Measurements from ENCODE around the gene PIGO. TPM values are rescaled to one million over a fixed set of nuclear protein-coding genes. Genes with fewer than 3 reads are reported as not detected.
A peak's percentile ranks its signal among the peaks of the same experiment; 100 is the strongest.

Gene PIGO
- total RNA-seq, 4 donors from 2014 or later = 16.1 to 23.2 (median 18.7) TPM

DNA sequence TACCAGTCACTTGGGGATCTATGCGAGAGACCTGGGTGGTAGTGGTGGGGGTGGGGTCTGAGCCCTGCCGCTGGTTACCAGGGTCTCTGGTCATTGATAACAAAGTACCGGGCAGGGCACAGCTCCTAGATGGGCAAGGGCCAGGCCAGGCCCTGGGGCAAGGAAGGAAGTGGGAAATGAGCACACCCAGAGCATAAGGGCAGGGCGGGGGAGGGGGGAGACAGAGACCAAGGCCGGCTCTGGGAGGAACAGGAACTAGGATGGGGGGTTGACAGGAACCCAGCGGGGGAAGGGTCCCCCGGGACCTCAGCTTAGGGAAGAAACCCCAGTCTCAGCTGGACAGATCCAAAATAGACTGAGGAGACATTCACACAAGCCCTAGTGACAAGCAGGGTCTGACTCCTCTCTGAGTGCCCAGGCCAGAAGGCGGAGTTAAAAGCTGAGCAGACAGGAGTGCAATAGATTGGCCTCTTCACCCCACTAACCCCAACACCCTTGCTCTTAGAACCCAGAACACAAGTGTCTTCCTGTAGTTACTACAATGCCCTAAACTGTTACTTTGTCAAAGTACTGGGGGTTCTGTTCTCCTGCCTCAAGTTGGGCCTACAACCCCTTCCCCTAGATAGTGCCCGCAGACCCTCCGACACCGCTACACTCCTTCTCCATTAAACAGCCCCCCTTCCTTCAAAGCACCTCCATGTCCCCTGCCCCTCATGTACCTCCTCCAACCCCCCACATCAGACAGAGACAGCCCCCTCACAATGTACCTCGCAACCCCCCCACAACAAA, 18.6 kb upstream of the PIGO start:
- Histone ChIP-seq H3K27me3 (no peaks in the 10 kb centered on the region), H3K36me3 (no peaks in the 10 kb centered on the region), H3K4me1 (peaks cover 0 to 66% (median 46%) of the 10 kb centered on the region in 4 donors), H3K9me3 (no peaks in the 10 kb centered on the region), H3K27ac (peak overlapping the region; percentile 89 to 95 (median 90)), H3K4me3 (peak overlapping the region; percentile 34 to 66 (median 54))
- peak; percentile 46 to 68 for DNase-seq (ENCODE audit: low spot score in 2 of 2)
- no peak for TF ChIP-seq EP300 (IDR thresholded peaks at IDR 0.05)
- no peak for TF ChIP-seq POLR2A (IDR thresholded peaks at IDR 0.05)
- TF ChIP-seq, protein P1, sequence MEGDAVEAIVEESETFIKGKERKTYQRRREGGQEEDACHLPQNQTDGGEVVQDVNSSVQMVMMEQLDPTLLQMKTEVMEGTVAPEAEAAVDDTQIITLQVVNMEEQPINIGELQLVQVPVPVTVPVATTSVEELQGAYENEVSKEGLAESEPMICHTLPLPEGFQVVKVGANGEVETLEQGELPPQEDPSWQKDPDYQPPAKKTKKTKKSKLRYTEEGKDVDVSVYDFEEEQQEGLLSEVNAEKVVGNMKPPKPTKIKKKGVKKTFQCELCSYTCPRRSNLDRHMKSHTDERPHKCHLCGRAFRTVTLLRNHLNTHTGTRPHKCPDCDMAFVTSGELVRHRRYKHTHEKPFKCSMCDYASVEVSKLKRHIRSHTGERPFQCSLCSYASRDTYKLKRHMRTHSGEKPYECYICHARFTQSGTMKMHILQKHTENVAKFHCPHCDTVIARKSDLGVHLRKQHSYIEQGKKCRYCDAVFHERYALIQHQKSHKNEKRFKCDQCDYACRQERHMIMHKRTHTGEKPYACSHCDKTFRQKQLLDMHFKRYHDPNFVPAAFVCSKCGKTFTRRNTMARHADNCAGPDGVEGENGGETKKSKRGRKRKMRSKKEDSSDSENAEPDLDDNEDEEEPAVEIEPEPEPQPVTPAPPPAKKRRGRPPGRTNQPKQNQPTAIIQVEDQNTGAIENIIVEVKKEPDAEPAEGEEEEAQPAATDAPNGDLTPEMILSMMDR (IDR thresholded peaks at IDR 0.05) = no peak
- 9 to 13% methylated on average over 12 of the region's 12 CpGs for WGBS, 2 donors

DNA sequence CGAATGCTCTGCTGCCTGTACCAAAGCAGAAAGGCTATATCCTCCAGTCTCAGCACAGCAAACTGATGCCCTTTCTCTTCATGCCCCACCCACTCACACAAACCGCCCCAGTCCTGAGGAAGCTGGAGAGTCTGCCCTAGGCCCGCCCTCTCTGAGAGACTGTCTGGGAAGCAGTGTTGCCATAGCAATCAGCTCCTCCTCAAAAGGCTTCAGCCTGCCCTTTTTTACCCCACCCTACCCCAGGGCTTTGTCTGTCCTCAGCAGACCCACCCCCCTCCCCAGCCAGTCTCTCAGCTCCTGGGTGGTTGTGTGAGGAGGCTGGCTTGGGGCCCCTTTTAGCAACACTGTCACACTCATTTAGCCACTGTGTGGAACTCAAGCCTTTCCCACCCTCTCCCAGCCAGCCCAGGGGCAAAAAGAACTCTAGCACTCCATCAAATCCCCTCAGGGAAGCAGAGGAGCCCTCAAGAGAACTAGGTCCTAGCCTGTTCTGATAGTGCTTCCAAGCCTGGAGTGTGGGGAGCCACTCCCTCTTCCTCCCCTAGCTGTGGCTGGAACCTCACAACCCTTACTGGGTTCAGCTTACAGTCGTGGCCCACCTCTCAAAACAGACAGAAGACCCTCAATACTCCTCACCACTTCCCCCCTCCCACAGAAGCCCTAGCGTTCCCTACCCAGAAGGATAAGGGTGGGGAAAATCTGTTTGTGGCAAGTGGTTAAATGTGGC, 17.9 kb upstream of the PIGO start:
- Histone ChIP-seq H3K4me1 (peaks cover 0 to 74% (median 50%) of the 10 kb centered on the region in 4 donors), H3K9me3 (no peaks in the 10 kb centered on the region), H3K4me3 (peak overlapping the region in 3 of 4 donors; percentile 34 to 66 (median 61)), H3K36me3 (no peaks in the 10 kb centered on the region), H3K27ac (peak overlapping the region; percentile 89 to 95 (median 90)), H3K27me3 (no peaks in the 10 kb centered on the region)
- 0 to 3% methylated on average over 5 of the region's 5 CpGs for WGBS, 2 donors
- TF ChIP-seq POLR2A (IDR thresholded peaks at IDR 0.05) (peak in 1 of 2 donors; percentile 24), EP300 (IDR thresholded peaks at IDR 0.05) (peak; percentile 42 to 44)
- TF ChIP-seq, protein P1 (IDR thresholded peaks at IDR 0.05) = no peak
- DNase-seq (ENCODE audit: low spot score in 2 of 2) = peak; percentile 73 to 81

DNA sequence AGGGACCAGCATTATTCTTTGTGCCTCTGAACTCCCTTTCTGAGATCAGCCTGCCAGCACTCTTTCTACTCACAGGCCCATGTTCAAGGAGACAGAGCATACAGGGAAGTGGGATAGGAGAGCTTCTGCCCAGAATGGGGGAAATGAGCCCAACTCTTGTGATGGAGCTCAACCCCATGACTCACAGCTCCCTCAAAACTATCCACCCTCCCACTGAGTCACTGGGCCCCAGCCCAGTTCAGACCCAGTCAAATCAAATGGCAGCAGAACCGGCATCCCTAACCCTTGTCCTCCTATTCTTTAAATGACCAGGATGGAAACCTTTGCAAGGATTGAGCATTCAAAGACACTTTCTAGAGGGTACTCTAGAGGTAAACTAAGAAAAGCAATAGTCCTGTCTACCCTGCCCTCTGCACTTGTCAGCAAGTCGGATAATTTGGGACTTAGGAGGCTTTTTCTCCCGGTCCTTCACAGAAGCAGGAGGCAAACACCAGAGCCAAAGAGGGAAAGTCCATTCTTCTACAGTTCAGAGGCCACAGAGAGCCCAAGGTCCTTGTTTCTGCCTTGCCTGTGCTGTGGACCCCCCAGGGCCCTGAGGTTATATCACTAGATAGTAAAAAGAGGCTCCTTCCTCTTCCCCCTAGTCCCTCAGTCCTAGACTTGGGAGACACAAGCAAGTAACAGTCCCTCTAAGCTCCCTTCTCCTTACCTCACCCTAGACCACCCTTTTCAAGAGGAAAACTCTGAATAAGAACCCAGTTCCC, 16.0 kb upstream of the PIGO start:
- TF ChIP-seq EP300 (IDR thresholded peaks at IDR 0.05) = no peak
- no peak for TF ChIP-seq POLR2A (IDR thresholded peaks at IDR 0.05)
- TF ChIP-seq, protein P1 (IDR thresholded peaks at IDR 0.05) = no peak
- no peaks in the 10 kb centered on the region for H3K9me3 ChIP-seq
- H3K27ac ChIP-seq = peak overlapping the region; percentile 78 to 95 (median 91)
- WGBS, 2 donors = 43 to 56% methylated on average over 3 of the region's 3 CpGs
- peaks cover 0 to 16% (median 3%) of the 10 kb centered on the region in 3 donors for H3K36me3 ChIP-seq
- H3K4me1 ChIP-seq = peaks cover 0 to 76% (median 50%) of the 10 kb centered on the region in 4 donors
- no peaks in the 10 kb centered on the region for H3K27me3 ChIP-seq
- H3K4me3 ChIP-seq = no peak overlapping the region
- peak in 1 of 2 donors; percentile 64 for DNase-seq (ENCODE audit: low spot score in 2 of 2)

DNA sequence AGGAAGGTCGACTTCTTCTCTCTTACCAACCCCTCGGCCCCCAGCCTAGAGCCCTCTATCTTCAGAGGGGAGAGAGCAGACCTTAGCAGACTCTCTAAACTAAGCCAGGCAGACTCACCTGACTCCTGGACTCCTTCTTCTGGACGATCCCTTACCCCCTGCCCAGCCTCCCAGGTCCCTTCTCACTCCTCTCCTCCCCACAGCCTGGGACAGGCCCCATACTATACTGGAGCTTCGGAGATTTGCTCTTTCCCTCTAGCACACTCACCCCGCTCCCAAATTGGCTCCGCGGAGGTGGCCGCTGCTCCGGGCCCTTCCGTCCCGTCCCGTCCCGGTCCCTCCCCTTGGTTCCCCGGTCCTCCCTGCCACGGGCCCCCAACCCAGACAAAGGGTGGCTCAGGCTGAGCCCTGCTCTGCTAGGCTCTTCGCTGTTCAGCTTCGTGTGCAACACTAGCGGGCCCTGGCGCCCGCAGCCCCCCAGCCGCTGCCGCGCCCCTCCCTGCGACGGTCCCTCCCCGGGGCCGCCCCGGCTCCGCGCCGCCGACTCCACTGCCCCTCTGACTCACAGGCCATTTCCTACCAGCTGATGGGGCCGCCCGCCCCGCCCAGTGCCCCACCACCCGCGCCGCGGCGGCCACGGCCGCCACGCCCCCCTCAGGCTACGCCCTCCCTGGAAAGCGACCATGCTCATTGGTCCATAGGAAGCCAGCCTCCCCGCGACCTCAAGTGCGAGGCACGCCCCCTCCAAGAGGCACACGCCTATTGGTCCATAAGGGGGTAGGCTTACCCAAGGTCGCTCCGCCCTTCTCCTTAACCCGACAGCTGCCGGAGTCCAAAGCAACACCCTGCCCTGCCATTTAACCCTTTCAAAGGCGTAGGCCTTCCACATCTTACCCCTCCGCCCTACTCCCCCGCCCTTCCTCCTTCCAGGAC, 14.9 kb upstream of the PIGO start:
- Histone ChIP-seq H3K9me3 (no peaks in the 10 kb centered on the region), H3K36me3 (peaks cover 0 to 27% (median 7%) of the 10 kb centered on the region in 3 donors), H3K4me3 (peak overlapping the region; percentile 68 to 90 (median 76)), H3K27ac (peak overlapping the region; percentile 90 to 99 (median 93)), H3K4me1 (peaks cover 0 to 64% (median 46%) of the 10 kb centered on the region in 4 donors), H3K27me3 (no peaks in the 10 kb centered on the region)
- TF ChIP-seq POLR2A (IDR thresholded peaks at IDR 0.05) (peak; percentile 47 to 69), EP300 (IDR thresholded peaks at IDR 0.05) (peak; percentile 37 to 61)
- TF ChIP-seq, protein P1 (IDR thresholded peaks at IDR 0.05) = peak in 1 of 5 experiments; percentile 10
- DNase-seq (ENCODE audit: low spot score in 2 of 2) = peak; percentile 97
- 1% methylated on average over 35 to 47 of the region's 57 CpGs for WGBS, 2 donors
